Measurements from ENCODE around the gene TUSC2. TPM values are rescaled to one million over a fixed set of nuclear protein-coding genes. Genes with fewer than 3 reads are reported as not detected.

Gene TUSC2
- polyA plus RNA-seq, 1 donor from 2014 or later = 88.8 TPM

DNA sequence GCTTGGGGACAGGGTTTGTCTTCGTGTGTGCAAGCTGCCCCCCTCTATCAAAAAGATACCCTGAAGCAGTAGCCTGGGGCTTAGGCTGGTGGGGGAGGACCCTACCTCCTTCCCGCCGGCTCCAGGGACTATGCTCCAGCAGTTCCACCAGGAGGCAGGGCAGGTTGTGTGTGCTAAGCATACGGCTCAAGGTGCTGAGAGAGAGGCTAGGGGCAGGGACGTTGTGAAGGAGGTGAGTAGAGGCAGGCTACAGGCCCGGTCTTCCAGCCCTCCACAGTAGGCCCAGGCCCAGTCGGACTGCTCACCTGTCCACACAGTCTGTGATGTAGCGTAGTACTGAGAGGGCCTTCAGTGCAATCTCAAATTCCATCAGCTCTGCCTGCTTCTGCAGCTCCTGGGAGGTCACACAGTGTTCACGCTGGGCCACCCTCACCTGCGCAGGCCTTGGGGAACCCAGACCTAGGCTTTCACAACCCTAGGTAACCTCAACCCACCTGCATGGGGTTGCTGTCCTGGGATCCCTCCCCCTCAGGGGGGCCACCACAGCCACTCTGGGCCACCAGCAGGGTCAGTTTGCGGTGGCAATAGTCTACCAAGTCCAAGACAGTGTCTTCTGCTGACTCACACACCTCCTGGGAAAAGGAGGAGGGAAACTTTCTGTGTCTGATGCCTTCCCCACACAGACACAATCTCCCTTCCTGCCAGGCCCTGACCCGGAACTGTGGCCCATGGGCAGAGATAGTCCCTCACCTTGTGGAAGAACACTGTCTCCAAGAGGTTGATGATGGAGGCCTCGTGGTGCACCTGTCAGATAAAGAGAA, 15.0 kb upstream of the TUSC2 start:
- H3F3A ChIP-seq (ENCODE audit: insufficient read depth, low read length, poor library complexity, severe bottlenecking) = no peaks in the 10 kb centered on the region
- no peaks in the 10 kb centered on the region for H3K36me3 ChIP-seq (ENCODE audit: insufficient read depth, low read length)
- no peak overlapping the region for H3K9ac ChIP-seq (ENCODE audit: low read length)
- H2AFZ ChIP-seq (ENCODE audit: low read depth, low read length) = no peak overlapping the region
- no peaks in the 10 kb centered on the region for H3K9me3 ChIP-seq (ENCODE audit: low read length)
- no peak overlapping the region for H3K27ac ChIP-seq (ENCODE audit: low read length)
- no peaks in the 10 kb centered on the region for H3K79me2 ChIP-seq (replicated peaks; ENCODE audit: insufficient read depth, low read length)
- H3K4me2 ChIP-seq (ENCODE audit: low read length) = no peak overlapping the region
- H3K4me3 ChIP-seq (ENCODE audit: low read length) = no peak overlapping the region
- no peaks in the 10 kb centered on the region for H3K9me2 ChIP-seq (ENCODE audit: insufficient read depth, low read length)
- TF ChIP-seq MXI1 (conservative IDR thresholded peaks at IDR 0.05; ENCODE audit: poor library complexity, severe bottlenecking) (no peak), EZH2 (IDR thresholded peaks at IDR 0.05; ENCODE audit: borderline replicate concordance, insufficient read depth, low read length, poor library complexity, severe bottlenecking) (no peak), EP300 (conservative IDR thresholded peaks at IDR 0.05; ENCODE audit: poor library complexity, severe bottlenecking) (no peak), SMC3 (conservative IDR thresholded peaks at IDR 0.05; ENCODE audit: poor library complexity) (no peak), RAD21 (conservative IDR thresholded peaks at IDR 0.05) (no peak), TAF1 (IDR thresholded peaks at IDR 0.05; ENCODE audit: low read depth) (no peak), POLR2AphosphoS5 (IDR thresholded peaks at IDR 0.05) (no peak)
- TF ChIP-seq, protein P1, sequence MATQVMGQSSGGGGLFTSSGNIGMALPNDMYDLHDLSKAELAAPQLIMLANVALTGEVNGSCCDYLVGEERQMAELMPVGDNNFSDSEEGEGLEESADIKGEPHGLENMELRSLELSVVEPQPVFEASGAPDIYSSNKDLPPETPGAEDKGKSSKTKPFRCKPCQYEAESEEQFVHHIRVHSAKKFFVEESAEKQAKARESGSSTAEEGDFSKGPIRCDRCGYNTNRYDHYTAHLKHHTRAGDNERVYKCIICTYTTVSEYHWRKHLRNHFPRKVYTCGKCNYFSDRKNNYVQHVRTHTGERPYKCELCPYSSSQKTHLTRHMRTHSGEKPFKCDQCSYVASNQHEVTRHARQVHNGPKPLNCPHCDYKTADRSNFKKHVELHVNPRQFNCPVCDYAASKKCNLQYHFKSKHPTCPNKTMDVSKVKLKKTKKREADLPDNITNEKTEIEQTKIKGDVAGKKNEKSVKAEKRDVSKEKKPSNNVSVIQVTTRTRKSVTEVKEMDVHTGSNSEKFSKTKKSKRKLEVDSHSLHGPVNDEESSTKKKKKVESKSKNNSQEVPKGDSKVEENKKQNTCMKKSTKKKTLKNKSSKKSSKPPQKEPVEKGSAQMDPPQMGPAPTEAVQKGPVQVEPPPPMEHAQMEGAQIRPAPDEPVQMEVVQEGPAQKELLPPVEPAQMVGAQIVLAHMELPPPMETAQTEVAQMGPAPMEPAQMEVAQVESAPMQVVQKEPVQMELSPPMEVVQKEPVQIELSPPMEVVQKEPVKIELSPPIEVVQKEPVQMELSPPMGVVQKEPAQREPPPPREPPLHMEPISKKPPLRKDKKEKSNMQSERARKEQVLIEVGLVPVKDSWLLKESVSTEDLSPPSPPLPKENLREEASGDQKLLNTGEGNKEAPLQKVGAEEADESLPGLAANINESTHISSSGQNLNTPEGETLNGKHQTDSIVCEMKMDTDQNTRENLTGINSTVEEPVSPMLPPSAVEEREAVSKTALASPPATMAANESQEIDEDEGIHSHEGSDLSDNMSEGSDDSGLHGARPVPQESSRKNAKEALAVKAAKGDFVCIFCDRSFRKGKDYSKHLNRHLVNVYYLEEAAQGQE (IDR thresholded peaks at IDR 0.05; ENCODE audit: borderline replicate concordance) = no peak
- TF ChIP-seq, protein P2, sequence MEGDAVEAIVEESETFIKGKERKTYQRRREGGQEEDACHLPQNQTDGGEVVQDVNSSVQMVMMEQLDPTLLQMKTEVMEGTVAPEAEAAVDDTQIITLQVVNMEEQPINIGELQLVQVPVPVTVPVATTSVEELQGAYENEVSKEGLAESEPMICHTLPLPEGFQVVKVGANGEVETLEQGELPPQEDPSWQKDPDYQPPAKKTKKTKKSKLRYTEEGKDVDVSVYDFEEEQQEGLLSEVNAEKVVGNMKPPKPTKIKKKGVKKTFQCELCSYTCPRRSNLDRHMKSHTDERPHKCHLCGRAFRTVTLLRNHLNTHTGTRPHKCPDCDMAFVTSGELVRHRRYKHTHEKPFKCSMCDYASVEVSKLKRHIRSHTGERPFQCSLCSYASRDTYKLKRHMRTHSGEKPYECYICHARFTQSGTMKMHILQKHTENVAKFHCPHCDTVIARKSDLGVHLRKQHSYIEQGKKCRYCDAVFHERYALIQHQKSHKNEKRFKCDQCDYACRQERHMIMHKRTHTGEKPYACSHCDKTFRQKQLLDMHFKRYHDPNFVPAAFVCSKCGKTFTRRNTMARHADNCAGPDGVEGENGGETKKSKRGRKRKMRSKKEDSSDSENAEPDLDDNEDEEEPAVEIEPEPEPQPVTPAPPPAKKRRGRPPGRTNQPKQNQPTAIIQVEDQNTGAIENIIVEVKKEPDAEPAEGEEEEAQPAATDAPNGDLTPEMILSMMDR (IDR thresholded peaks at IDR 0.05; ENCODE audit: poor library complexity, severe bottlenecking) = no peak
- peaks cover 43% of the 10 kb centered on the region for H3K27me3 ChIP-seq (ENCODE audit: insufficient read depth, low read depth, low read length)
- no peaks in the 10 kb centered on the region for H4K20me1 ChIP-seq (ENCODE audit: insufficient read depth)

DNA sequence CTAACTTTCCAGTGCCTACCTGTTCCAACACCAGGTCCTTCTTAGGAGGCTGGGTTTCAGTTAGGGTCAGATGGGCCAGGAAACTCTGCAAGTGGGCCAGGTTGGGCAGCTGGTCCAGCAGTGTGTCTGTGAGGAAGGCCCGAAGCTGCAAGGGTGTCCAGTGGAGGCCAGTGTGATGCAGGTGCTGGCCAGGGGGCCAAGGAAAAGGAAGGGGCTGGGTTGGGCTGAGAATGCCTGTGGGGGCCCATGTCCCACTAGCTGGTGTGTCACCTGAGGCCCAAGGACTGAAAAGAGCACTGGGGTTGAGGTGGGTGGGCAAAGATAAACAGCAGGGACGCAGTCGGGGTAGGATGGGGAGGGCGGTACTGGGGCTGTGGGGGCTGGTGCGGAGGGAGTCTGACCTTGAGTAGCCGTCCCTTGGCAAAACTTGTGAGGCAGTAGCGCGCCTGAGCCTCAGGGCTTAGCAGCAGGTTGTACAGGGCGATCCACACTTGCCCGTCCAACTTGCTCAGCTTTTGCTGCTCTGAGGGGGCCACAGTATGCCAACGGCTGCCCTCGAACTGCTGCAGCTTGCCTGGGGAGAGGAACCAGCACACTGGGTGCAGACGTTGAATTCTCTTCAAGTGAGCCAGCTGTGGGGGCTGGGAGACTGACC, 14.1 kb upstream of the TUSC2 start:
- Histone ChIP-seq H3K4me2 (ENCODE audit: low read length) (no peak overlapping the region), H3K9me2 (ENCODE audit: insufficient read depth, low read length) (no peaks in the 10 kb centered on the region), H3K79me2 (replicated peaks; ENCODE audit: insufficient read depth, low read length) (no peaks in the 10 kb centered on the region), H3K36me3 (ENCODE audit: insufficient read depth, low read length) (no peaks in the 10 kb centered on the region), H3F3A (ENCODE audit: insufficient read depth, low read length, poor library complexity, severe bottlenecking) (no peaks in the 10 kb centered on the region), H3K9ac (ENCODE audit: low read length) (no peak overlapping the region), H3K4me3 (ENCODE audit: low read length) (no peak overlapping the region), H4K20me1 (ENCODE audit: insufficient read depth) (no peaks in the 10 kb centered on the region), H2AFZ (ENCODE audit: low read depth, low read length) (no peak overlapping the region), H3K27ac (ENCODE audit: low read length) (no peak overlapping the region), H3K27me3 (ENCODE audit: insufficient read depth, low read depth, low read length) (peaks cover 43% of the 10 kb centered on the region), H3K9me3 (ENCODE audit: low read length) (no peaks in the 10 kb centered on the region)
- TF ChIP-seq EP300 (conservative IDR thresholded peaks at IDR 0.05; ENCODE audit: poor library complexity, severe bottlenecking) = no peak
- TF ChIP-seq TAF1 (IDR thresholded peaks at IDR 0.05; ENCODE audit: low read depth) = no peak
- TF ChIP-seq, protein P1 (IDR thresholded peaks at IDR 0.05; ENCODE audit: borderline replicate concordance) = no peak
- TF ChIP-seq, protein P2 (IDR thresholded peaks at IDR 0.05; ENCODE audit: poor library complexity, severe bottlenecking) = no peak
- no peak for TF ChIP-seq RAD21 (conservative IDR thresholded peaks at IDR 0.05)
- TF ChIP-seq SMC3 (conservative IDR thresholded peaks at IDR 0.05; ENCODE audit: poor library complexity) = no peak

Measured in neural cell (in vitro differentiated cells).